T-helper 22 cell (primary cell): ENCODE results near the gene GSE1.

Experiments used
- DNase-seq: peaks from one replicate; pipeline ENCODE4 v3.0.0-alpha.2; 2020; ENCODE audit warnings: low read depth

The GSE1 gene

DNA sequence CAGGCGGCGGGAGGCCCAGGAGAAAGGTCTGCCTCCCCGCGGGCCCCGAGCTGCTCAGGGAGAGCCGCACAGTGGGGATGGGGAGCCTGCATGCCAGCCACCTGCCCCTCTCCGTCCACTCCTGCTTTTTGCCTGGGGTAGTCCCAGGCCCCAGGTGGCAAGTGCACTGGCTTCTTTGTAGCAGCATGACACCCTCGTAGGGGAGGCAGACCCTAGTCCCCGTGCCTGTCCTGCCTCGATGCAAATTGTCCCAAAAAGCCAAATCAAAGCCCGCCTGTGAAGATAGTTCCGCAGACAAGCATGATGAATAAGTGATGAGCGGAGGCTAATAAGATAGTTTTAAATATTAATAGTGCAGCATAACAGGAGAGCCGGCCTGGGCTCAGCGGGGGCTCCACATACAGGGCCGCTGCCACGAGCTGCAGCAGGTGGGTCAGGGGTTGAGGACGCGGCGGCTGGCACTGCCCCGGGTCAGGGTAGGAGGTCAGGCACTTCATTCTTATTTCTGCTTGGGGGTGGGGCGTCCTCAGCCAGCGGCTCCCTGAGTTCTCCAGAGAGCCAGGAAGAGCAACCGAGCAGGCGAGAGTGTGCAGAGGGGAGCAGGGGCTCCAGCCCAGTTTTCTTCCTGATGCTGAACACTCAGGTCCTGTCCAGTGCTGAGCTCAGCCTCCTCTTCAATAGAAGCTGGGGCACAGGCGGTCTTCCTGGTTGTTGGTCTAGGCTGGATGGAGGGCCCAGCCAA lies 48.8 kb downstream of the GSE1 start:
- no peak for DNase-seq

DNA sequence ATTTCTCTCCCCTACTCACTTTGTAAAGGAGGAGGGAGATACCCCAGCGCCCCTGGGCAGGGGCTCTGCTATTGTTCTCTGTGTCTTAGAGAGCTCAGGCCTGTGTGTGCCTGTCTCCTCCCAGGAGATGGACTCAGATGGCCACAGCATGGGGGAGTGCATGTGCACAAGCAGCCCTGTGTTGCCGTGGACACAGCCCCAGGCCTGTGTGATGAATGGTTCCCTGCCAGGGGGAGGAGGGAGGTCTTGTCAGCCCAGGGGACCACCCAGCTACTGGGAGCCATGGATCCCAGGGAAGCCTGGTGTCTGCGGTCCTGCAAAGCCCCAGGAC lies 49.3 kb downstream of the GSE1 start:
- DNase-seq: no peak

DNA sequence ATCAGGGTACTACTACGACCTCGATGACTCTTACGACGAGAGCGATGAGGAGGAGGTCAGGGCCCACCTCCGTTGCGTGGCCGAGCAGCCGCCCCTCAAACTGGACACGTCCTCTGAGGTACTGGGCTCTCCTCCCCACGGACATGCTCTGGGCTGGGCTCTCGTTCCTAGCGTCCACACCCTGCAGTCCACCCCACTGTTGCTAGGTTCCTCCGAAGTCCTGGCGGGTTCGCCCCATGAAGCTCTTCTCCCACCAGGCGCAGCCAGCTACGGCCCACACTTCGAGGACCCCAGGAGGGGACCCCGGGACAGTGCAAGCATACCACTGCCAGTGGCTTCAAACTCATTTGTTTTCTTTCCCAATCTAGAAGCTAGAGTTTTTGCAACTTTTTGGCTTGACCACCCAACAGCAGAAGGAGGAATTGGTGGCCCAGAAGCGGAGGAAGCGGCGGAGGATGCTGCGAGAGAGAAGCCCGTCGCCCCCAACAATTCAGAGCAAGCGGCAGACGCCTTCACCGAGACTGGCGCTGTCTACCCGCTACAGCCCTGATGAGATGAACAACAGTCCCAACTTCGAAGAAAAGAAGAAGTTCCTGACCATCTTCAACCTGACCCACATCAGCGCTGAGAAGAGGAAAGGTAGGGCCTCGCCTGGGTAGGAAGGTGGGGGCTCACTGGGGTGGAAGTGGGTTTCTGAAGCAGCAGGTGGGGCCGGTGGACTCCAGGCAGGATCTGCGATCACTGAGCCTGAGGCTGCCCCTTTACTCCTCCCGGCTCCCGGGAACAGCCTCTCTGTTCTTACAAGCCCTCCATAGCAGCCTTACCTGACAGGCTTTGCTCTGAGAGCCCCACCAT lies 50.1 kb downstream of the GSE1 start:
- DNase-seq: no peak

DNA sequence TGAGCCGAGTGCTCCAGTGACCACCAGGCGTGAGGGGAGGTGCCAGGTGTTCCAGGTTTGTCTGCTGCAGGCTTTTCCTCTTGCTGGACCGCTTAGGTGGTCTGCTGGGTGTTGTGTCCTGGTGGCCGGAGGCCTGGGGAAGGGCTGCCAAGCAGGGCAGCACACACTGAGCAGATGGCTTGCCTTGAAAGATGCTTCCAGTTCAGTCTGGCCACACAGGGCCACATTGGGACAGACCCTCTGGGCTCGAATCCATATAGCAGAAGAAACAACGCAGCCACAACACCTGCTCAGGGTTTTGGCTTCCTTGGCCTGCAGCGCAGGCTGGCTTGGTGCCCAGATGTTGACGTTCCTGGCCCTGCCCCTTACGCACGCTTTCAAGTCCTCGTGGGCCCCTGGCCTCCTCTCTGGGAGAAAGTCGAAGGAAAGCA lies 50.8 kb downstream of the GSE1 start:
- no peak for DNase-seq

DNA sequence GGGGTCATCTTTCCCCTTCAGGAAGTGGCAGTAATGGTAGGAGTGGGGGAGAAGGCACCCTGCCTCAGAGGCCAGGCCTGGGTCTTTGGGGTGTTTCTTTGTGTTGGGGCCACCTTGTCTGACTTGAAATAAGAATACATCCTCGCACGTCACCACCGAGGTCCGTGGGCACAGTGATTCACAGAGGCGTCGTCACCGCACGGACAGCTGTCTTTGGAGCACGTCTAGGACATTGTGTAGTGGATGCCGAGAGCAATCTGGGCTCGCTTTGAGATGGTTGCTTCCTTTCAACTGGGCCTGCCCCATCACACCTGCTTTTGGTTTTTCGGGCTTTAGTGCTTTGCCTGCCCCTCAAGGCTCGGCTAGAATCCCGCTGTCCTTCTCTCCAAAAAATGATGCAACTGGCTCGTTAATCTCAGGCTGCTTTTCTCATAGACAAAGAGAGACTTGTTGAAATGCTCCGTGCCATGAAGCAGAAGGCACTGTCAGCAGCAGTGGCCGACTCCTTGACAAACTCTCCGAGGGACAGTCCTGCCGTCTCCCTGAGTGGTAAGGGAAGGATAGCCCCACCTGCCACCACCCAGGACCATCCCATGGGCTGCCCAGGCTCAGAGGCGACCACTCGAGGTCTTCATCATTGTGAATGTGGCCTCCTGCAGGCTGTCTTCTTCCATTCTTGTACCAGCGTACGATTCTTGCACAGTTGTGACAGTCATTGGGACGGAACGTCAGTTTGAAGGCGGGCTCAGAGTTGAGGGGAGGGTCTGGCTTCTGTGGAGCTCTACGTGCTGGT lies 51.7 kb downstream of the GSE1 start:
- DNase-seq: no peak

DNA sequence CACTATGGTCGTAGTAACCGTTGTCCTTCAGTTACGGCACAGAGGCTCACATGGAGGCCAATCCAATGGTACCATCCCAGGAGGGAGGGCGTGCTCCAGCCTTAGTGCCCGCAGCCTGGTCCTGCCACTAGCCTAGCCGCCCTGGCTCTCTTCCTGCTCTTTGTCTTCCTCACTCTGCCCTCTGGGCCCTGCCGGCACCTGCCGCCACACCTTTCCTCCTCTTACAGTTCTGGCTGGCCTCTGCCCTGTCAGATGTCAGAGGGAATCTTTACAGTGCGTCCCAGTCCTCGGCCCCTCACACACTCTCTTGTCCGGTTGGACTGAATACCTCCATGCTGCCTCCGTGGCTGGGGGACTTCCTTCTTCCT lies 52.2 kb downstream of the GSE1 start:
- DNase-seq: no peak

DNA sequence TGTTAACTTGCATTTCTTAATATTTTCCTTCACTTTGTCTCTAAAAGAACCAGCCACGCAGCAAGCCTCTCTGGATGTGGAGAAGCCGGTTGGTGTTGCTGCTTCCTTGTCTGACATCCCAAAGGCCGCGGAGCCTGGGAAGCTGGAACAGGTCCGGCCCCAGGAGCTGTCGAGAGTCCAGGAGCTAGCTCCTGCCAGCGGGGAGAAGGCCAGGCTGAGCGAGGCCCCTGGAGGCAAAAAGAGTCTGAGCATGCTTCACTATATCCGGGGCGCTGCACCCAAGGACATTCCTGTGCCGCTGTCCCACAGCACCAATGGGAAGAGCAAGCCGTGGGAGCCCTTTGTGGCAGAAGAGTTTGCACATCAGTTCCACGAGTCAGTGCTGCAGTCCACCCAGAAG lies 52.8 kb downstream of the GSE1 start:
- DNase-seq: no peak

DNA sequence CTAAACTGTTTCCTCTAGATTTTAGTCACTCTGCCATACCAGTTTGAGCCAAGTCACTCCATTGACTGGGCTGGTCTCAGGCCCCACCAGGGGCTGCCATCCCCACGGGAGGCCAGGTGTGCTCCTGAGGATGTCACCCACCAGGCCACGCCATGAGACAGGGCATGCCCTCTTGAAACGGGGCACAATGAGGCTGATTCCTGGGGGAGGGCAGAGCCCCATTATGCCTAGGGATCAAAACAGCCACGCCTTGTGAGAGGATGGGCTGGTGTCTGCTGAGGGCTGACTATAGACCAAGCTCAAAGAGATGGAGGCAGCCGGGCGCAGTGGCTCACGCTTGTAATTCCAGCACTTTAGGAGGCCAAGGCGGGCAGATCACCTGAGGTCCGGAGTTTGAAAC lies 54.1 kb downstream of the GSE1 start:
- no peak for DNase-seq

DNA sequence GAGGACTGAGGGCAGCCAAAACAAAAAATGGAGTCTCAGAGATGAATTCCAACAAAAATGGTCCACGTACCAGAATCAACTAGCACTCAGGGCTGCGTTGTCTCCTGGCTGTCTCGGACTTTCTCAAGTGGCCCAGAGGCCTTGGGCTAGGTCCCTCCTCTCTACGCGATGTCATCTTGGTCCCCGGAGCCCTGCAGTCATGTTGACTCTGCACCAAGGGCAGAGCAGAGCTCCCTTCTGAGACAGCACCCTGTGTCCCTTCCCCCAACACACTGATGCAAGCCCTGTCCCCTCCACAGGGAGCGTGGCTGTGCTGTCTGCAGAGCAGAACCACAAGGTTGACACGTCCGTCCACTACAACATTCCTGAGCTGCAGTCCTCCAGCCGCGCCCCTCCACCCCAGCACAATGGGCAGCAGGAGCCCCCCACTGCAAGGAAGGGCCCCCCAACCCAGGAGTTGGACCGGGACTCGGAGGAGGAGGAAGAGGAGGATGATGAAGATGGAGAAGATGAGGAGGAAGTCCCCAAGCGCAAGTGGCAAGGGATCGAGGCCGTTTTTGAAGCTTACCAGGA lies 54.8 kb downstream of the GSE1 start:
- DNase-seq: no peak

DNA sequence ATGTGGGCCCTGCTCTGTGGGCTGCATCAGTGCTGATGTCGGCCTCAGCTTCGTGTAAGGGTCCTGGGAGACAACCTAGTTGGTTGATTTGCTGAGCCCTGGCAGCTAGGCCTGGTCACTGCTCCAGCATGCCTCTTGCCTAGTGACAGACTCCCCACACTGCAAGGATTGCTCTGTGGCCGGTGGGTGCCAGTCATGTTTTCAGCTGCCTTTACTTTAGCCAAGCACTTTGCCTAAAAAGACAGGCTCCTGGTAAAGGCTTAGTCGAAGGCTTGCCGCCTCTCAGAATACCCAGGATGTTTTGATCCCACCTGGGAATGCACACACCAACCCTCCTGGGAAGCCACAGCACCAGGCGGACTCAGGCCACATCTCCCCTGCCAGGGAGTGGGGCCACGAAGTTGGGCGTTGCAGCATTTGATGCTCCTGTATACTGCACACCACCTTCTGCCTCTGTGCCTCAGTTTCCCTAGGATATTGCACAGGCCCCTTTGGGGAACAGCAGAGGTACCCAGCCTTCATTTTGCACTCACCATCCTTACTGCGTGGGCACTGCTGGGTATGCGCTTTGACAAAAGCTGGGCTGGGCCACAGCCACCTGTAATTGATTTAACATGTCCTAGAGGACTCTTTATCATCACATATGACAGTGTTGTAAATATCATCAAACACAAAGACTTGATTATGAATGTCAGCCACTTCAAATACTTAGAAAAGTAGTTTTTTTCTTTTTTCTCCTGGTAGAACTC lies 55.7 kb downstream of the GSE1 start:
- DNase-seq: no peak

DNA sequence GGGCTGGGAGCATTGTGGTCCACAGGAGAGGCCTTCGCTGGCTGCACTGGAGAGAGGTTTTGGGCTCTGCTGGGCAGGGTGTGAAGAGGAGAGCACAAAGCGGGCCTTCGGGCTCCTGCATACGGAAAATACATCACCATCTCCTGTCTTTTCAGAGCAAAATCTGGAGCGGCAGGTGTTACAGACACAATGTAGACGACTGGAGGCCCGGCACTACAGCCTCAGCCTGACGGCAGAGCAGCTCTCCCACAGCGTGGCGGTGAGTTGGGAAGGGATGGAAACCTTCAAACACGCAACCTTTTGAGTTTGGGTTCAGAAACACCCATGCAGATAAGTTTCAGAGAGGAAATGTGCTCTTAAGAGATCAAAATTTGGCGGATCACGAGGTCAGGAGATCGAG lies 57.7 kb downstream of the GSE1 start:
- DNase-seq: no peak

DNA sequence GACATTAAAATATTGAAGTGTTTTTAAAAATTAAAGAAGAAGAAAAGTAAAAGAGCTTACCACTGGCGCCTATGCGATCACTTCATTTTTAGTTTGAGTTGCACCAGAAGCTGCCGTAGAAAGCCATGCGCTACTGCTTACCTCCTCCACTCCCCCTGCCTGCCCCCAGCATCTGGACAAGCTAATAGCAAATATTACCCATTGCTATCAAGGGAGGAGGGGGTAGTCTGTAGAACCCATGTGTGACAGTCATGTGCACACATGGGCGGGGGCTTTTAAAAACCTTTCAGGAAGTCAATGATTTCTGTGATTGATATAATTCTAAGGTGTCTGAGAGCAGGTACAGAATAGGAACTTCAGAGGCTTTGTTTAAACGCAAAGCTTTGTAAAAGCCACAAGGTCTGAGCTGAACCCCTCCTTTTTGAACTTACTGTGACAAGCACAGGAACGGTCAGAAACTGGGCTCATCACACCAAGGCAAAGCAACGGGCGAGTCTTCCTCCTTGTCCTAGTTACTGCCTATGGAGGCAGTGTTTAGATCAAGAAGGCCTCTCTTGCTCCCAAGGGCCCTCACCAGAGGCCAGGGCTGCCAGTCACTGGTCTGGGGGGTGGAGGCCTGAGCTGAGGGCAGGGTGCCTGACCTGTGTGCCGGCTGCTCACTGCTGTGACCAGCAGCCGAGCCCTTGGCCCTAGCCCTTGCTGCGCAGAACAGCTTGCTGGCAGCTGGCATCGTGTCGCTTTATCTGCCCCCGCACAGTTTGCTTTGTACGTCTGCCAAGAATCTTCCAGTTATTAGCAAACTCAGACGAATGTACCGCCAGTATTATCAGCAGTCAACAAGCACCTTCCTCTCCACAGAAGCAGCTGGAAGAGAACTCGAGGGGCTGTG lies 60.7 kb downstream of the GSE1 start:
- no peak for DNase-seq

DNA sequence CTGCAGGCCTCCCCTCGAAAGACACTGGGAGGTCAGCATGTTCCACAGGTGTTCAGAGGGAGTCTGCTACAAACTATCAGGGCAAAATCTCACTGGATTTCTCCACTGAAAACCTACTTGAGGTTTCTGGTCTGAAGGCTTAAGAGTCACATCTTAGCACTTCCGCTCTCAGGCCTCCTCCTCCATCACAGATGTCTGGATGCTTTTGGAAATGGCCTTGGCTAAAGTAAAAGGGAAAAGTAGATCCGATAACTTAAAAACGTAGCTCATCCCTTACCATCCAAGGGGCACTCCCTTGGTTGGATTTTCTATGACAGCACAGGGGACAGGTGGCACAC lies 61.3 kb downstream of the GSE1 start:
- DNase-seq: no peak

DNA sequence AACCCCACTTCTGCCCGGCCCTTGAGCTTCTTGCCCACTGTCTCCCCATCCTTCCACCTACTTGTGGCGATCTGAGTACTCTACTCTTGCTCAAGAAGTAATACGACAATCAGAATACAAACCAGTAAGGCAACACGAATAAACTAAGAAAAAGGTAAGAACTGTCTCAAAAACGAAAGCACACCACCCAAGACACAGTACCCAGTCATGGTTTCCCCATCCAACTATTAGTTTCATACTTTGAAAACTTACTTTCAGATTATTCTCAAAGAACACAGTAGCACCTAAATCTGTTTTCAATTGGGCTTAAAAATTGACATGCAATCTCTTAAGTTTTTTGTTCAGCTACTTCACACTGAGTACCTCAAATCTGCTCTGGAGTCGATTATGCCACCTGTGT lies 61.7 kb downstream of the GSE1 start:
- no peak for DNase-seq

DNA sequence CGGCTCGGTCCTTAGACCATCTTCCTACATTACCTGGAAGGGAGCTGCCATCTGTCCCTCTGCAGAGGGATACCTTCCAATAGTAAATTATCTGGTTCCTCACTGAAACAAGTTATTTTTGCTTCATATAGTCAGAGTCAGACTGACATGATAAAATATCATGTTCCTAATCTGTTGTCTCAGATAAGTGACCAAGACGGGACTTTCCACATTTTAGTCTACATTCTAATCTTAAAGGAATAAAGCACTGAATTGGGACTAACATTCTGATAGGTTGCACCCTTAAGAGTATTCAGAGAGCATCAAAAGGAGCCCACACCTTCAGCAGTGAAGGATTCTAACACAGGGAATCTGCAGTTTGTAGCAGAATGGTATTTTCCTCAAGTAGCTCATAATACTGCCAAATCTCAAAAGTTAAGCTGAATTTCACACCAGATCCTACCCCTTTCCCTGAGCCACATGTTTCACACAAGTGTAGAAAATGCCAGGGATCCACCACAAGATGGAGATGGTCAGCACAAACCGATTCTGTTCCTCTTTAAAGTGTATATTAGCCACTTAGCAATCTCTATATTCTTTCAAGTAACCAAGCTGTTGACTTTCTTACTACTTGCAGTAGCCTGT lies 62.2 kb downstream of the GSE1 start:
- no peak for DNase-seq

DNA sequence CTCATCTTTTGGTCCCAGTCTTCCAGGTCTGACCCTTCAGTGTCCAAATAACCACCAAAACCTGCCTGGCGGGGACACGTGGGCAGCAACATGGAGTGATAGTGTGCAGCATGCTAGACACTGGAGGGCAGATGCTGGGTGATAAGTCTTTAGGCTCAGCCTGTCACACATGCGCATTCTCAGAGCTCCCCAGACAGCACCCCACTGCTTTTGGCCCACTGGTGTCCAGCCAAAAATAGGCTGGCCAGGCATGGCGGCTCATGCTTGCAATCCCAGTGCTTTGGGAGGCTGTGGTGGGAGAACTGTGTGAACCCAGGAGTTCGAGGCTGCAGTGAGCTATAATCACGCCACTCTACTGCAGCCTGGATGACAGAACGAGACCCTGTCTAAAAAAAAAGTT lies 63.3 kb downstream of the GSE1 start:
- DNase-seq: no peak

DNA sequence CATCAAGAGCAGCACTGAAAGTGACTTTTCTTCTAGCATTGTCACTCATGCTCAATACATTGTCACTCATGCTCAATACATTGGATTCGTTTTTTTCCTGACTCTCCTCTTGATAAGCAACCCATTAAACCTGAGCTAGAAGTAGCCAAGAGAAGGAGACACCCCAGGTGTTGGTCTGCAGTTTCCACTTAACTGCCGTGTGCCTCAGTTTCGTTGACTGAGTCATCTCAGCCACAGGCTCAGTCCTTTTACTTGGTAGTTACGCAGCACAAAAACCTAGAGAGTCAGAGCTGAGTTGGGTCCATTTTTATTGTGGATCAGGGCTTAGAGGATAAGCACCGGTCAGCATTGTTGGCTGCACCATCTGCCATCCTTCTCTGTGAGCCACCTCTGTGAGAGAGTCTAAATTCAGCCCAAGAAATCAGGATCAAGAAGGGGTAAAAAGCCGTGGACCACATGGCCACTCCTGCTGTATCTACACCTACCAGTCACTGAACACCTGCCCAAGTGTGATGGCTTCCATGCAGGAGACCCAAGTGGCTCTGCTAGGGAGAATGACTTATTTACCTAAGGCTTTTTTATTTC lies 64.4 kb downstream of the GSE1 start:
- no peak for DNase-seq

DNA sequence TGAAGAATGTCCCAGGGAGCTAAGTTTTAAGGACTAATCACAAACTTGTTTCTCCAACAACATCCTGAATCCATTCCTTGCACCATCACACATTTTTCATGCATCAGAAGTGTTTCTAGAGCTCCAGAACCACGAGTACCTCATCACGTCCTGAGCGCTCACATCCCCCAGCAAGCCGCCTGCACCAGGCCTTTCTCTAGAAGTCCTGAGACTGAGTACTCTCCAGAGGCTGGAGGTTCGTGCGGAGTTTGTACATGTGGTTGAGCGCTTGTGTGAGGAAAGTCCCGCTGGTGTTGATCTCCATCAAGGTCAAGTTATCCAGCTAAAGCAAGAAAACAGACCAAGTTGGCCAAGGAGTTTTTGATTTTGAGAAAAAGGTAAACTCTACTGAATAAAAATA lies 64.9 kb downstream of the GSE1 start:
- no peak for DNase-seq

DNA sequence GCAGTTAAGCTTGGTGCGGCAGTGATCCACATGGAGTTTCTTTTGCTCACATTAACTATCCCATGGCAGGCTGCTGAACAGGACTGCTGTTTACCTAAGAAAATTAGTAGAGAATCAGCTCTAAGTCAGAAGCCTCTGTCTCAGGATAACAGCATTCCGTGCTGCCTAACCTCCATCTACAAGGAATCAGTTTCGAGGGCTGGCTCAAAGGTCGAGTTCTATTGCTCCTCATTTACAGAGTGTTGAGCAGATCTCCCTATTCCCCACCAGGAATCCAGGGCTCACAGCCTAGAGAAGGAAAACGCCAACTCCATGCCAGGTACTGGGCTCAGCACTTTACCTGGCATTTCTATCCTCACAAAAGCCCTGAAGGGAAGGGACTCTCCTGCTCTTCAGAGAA lies 65.7 kb downstream of the GSE1 start:
- DNase-seq: no peak

DNA sequence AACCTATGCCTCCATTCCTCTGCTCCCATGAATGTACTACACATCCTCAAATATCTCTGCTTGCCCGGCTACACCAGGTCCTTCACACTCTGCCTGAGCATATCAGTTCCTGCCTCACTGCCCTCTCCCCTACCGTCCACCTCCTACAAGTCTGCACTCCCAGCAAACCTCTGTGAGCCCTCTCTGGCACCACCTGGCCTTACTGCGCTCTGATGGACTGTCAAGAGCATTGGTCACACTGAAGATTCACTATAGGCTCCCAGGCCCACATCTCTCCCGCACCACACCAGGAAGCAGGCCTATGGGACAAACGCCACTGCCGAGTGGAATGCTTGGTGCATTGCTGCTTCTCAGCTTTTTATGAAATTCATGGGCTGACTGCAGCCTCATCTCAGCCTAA lies 66.7 kb downstream of the GSE1 start:
- no peak for DNase-seq
